ENCODE data around the gene CUL9.

Gene CUL9

GRCh38 chr6:43178150-43178549, 3.8 kb upstream of the CUL9 start:
- Histone ChIP-seq H3K79me2 (ENCODE audit: low read length) (peaks cover 34% of the 10 kb centered on the region), H2AFZ (ENCODE audit: low read length) (no peak overlapping the region), H3K9me3 (replicated peaks; ENCODE audit: insufficient read depth, low read length) (no peaks in the 10 kb centered on the region), H3K4me1 (ENCODE audit: low read length) (peaks cover 24% of the 10 kb centered on the region), H3K4me3 (ENCODE audit: low read length) (no peak overlapping the region), H3K9ac (ENCODE audit: low read length) (no peak overlapping the region), H3F3A (ENCODE audit: insufficient read depth, low read length) (peaks cover 22% of the 10 kb centered on the region), H3K9me2 (replicated peaks; ENCODE audit: insufficient read depth, low read length) (no peaks in the 10 kb centered on the region), H3K27ac (ENCODE audit: low read length) (no peak overlapping the region), H3K27me3 (replicated peaks; ENCODE audit: insufficient read depth, low read length) (no peaks in the 10 kb centered on the region), H3K36me3 (replicated peaks; ENCODE audit: insufficient read depth, low read length) (peaks cover 5% of the 10 kb centered on the region; the same call in 1 of the 2 replicates), H4K20me1 (ENCODE audit: insufficient read depth, low read length) (peaks cover 1% of the 10 kb centered on the region; the same call in 1 of the 2 replicates), H3K4me2 (ENCODE audit: low read depth, low read length) (no peak overlapping the region)
- no peak for TF ChIP-seq EZH2 (optimal IDR thresholded peaks at IDR 0.05; ENCODE audit: low read depth, low read length)
- TF ChIP-seq EZH2phosphoT487 (IDR thresholded peaks at IDR 0.05; ENCODE audit: low read length): no peak
- TF ChIP-seq CTCF (IDR thresholded peaks at IDR 0.05; ENCODE audit: low read length): no peak
- DNase-seq: no peak

GRCh38 chr6:43178951-43179830, 2.8 kb upstream of the CUL9 start:
- no peak for DNase-seq
- H3K36me3 ChIP-seq (replicated peaks; ENCODE audit: insufficient read depth, low read length): peaks cover 5% of the 10 kb centered on the region; the same call in 1 of the 2 replicates

GRCh38 chr6:43180058-43180457, 1.9 kb upstream of the CUL9 start:
- Histone ChIP-seq H2AFZ (ENCODE audit: low read length) (no peak overlapping the region), H3K36me3 (replicated peaks; ENCODE audit: insufficient read depth, low read length) (peaks cover 5% of the 10 kb centered on the region; the same call in 1 of the 2 replicates)

More at GRCh38 chr6:43178951-43179830, 2.8 kb upstream of the CUL9 start:
- TF ChIP-seq CTCF (IDR thresholded peaks at IDR 0.05; ENCODE audit: low read length) (no peak), EZH2phosphoT487 (IDR thresholded peaks at IDR 0.05; ENCODE audit: low read length) (no peak), EZH2 (optimal IDR thresholded peaks at IDR 0.05; ENCODE audit: low read depth, low read length) (no peak)
- no peak overlapping the region for H3K4me2 ChIP-seq (ENCODE audit: low read depth, low read length)
- peaks cover 32% of the 10 kb centered on the region for H3K79me2 ChIP-seq (ENCODE audit: low read length)
- H4K20me1 ChIP-seq (ENCODE audit: insufficient read depth, low read length): no peaks in the 10 kb centered on the region
- no peak overlapping the region for H3K27ac ChIP-seq (ENCODE audit: low read length)
- no peak overlapping the region for H2AFZ ChIP-seq (ENCODE audit: low read length)
- peaks cover 16% of the 10 kb centered on the region for H3K4me1 ChIP-seq (ENCODE audit: low read length)
- peaks cover 12% of the 10 kb centered on the region for H3F3A ChIP-seq (ENCODE audit: insufficient read depth, low read length)
- H3K4me3 ChIP-seq (ENCODE audit: low read length): no peak overlapping the region
- H3K9me2 ChIP-seq (replicated peaks; ENCODE audit: insufficient read depth, low read length): no peaks in the 10 kb centered on the region
- no peaks in the 10 kb centered on the region for H3K9me3 ChIP-seq (replicated peaks; ENCODE audit: insufficient read depth, low read length)
- no peak overlapping the region for H3K9ac ChIP-seq (ENCODE audit: low read length)
- H3K27me3 ChIP-seq (replicated peaks; ENCODE audit: insufficient read depth, low read length): no peaks in the 10 kb centered on the region

More at GRCh38 chr6:43180058-43180457, 1.9 kb upstream of the CUL9 start:
- Histone ChIP-seq H3K9me2 (replicated peaks; ENCODE audit: insufficient read depth, low read length) (no peaks in the 10 kb centered on the region), H3K4me3 (ENCODE audit: low read length) (no peak overlapping the region), H3K9ac (ENCODE audit: low read length) (no peak overlapping the region), H3K27ac (ENCODE audit: low read length) (no peak overlapping the region), H3K4me2 (ENCODE audit: low read depth, low read length) (no peak overlapping the region), H3K79me2 (ENCODE audit: low read length) (peaks cover 36% of the 10 kb centered on the region), H3K9me3 (replicated peaks; ENCODE audit: insufficient read depth, low read length) (no peaks in the 10 kb centered on the region), H3F3A (ENCODE audit: insufficient read depth, low read length) (peaks cover 8% of the 10 kb centered on the region), H4K20me1 (ENCODE audit: insufficient read depth, low read length) (no peaks in the 10 kb centered on the region), H3K27me3 (replicated peaks; ENCODE audit: insufficient read depth, low read length) (no peaks in the 10 kb centered on the region), H3K4me1 (ENCODE audit: low read length) (peaks cover 13% of the 10 kb centered on the region)
- DNase-seq: no peak
- TF ChIP-seq EZH2 (optimal IDR thresholded peaks at IDR 0.05; ENCODE audit: low read depth, low read length) (no peak), EZH2phosphoT487 (IDR thresholded peaks at IDR 0.05; ENCODE audit: low read length) (no peak), CTCF (IDR thresholded peaks at IDR 0.05; ENCODE audit: low read length) (no peak)
